Forelimb muscle (tissue), 1 donor: ENCODE measurements around the gene PAPSS1. TPM values are rescaled to one million over a fixed set of nuclear protein-coding genes. Genes with fewer than 3 reads are reported as not detected.

Experiments
- polyA plus RNA-seq: library from polyadenylated mRNA; unstranded; fragments of 120-200 nt; gene quantifications from one replicate; pipeline ENCODE4 v1.2.1, GENCODE V29; 2013; ENCODE audit not compliant: insufficient read length

PAPSS1 gene
- polyA plus RNA-seq, 1 donor = 44.8 TPM

Other genes starting within 250 kb of the PAPSS1 start
- 8.5 TPM for gene SGMS2, start 104.7 kb upstream of the PAPSS1 start, polyA plus RNA-seq
- 4.7 TPM for gene CYP2U1, start 211.3 kb upstream of the PAPSS1 start, polyA plus RNA-seq